ENCODE data around the gene UBQLN4. TPM values are rescaled to one million over a fixed set of nuclear protein-coding genes. Genes with fewer than 3 reads are reported as not detected.

UBQLN4 gene
- total RNA-seq, 1 donor from 2014 or later = 61.9 TPM

DNA sequence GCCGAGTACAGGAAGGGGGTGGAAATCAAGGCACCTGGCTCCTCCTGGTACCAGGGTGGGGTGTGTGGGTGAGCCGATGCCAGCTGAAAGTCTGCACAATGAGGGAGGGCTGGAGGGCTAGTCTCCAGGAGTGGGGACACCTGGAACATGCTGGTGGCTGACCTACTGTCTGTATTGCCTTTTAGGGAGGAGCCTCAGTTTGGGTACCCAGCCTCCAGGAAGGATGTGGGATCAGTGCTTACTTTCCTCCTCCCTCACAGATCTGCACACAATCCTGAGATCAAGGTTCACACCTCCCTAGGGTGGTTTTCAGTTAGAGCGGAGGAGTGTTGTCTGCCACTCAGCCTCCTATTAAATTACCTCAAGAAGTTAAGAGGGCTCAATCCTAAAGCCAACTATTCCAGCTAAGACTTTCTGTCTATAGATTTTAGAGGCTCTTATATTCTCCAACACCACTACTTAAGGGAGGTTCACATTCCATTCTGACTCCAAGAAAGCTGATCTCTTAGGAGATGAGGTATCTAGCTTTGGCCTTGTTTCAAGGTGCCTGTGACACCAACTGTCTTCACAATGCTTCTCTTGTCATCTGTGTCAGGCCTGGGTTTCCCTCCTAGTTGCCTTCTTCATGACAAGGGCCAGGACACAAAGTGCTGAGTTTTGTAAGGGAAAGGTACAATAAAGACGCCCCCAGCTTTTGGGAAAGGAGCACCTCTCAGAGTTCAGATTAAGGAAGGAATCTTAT, 48.6 kb downstream of the UBQLN4 start:
- H3K4me3 Mint-ChIP-seq = no peak overlapping the region
- H3K9me3 Mint-ChIP-seq = no peaks in the 10 kb centered on the region
- H3K27ac Mint-ChIP-seq = peak overlapping the region; percentile 93
- H3K36me3 Mint-ChIP-seq = peaks cover 11% of the 10 kb centered on the region
- TF ChIP-seq, protein P1, sequence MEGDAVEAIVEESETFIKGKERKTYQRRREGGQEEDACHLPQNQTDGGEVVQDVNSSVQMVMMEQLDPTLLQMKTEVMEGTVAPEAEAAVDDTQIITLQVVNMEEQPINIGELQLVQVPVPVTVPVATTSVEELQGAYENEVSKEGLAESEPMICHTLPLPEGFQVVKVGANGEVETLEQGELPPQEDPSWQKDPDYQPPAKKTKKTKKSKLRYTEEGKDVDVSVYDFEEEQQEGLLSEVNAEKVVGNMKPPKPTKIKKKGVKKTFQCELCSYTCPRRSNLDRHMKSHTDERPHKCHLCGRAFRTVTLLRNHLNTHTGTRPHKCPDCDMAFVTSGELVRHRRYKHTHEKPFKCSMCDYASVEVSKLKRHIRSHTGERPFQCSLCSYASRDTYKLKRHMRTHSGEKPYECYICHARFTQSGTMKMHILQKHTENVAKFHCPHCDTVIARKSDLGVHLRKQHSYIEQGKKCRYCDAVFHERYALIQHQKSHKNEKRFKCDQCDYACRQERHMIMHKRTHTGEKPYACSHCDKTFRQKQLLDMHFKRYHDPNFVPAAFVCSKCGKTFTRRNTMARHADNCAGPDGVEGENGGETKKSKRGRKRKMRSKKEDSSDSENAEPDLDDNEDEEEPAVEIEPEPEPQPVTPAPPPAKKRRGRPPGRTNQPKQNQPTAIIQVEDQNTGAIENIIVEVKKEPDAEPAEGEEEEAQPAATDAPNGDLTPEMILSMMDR (IDR thresholded peaks at IDR 0.05; ENCODE audit: unreplicated experiment) = no peak
- no peaks in the 10 kb centered on the region for H3K27me3 Mint-ChIP-seq (ENCODE audit: low read depth)
- H3K4me1 Mint-ChIP-seq = peaks cover 41% of the 10 kb centered on the region
- no peak for DNase-seq (ENCODE audit: low spot score in 2 of 2, unreplicated experiment in 2 of 2)

DNA sequence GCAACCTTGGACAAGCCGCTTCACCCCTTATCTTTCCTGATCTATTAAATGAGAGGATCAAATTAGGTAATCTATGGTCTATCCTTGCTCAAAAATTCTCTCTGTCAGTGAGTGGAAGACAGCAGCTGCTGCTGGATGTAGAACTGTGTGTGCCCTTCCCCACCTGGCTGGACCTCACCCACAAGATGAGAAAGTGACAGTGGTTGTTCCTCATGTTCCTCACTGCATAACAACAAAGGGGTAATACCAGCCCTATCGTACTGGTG, 49.7 kb downstream of the UBQLN4 start:
- TF ChIP-seq, protein P1 (IDR thresholded peaks at IDR 0.05; ENCODE audit: unreplicated experiment) = no peak
- Mint-ChIP-seq H3K4me1 (peaks cover 34% of the 10 kb centered on the region), H3K36me3 (peaks cover 5% of the 10 kb centered on the region), H3K27ac (peak overlapping the region; percentile 23), H3K9me3 (no peaks in the 10 kb centered on the region), H3K4me3 (no peak overlapping the region), H3K27me3 (ENCODE audit: low read depth) (no peaks in the 10 kb centered on the region)
- DNase-seq (ENCODE audit: low spot score in 2 of 2, unreplicated experiment in 2 of 2) = no peak

DNA sequence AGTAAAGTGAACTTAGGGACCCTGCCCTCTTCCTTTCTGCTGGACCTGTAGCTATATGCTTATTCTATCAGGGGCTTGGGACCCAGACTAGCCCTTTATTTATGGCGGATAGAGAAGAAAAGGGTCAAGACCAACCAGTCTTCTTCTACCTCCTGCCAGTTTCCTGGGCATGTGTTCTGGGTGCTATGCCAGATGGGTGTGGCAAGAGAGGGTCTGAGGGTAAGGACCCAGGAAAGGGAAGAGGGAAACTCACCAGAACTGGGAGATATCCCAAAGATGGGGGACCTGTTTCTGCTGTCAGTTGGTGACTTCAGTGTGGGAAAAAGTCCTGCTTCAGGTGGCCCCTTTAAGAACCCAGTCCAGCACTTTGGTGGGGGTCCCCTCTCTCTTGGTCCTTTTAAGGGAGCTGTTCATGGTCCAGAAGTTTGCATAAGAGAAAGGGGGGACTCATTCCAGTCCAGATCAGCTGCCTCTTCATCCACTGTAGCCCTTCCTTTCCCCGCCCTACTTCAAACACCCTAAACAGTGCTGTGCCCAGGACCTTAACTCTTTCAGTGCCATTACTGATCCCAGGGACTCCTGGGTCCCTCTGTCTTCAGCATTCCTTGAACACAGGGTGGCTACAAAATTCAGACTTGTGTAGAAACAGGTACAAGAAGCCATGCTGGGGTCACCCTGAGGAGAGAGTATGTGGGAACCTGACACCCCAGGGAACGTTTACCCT, 51.2 kb downstream of the UBQLN4 start:
- Mint-ChIP-seq H3K9me3 (no peaks in the 10 kb centered on the region), H3K27ac (no peak overlapping the region), H3K36me3 (no peaks in the 10 kb centered on the region), H3K4me3 (no peak overlapping the region), H3K4me1 (peaks cover 28% of the 10 kb centered on the region), H3K27me3 (ENCODE audit: low read depth) (no peaks in the 10 kb centered on the region)
- TF ChIP-seq, protein P1 (IDR thresholded peaks at IDR 0.05; ENCODE audit: unreplicated experiment) = no peak
- no peak for DNase-seq (ENCODE audit: low spot score in 2 of 2, unreplicated experiment in 2 of 2)

DNA sequence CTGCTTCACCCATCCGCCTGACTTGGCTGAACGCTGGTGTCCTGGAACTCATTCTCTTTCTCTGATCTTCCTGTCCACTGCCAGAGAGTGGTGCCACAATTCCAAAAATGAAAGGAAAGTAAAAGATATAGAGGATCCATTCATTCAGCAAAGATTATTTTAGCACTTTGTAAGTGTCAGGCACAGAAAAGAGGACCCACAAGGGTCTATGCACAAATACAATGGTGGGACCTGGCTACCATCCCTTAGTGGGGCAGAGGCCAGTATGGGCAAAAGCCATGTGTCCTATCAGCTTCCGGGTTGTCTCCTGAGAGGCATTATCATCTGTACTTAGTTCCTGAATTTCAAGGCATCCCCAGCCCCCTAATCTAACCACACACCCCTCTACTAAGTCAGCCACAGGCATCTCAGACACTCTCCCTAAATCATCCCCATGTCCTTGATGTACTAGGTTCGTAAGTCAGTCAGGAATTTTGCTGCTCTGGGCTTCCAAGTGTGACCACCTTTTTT, 51.9 kb downstream of the UBQLN4 start:
- H3K9me3 Mint-ChIP-seq = no peaks in the 10 kb centered on the region
- H3K27me3 Mint-ChIP-seq (ENCODE audit: low read depth) = no peaks in the 10 kb centered on the region
- TF ChIP-seq, protein P1 (IDR thresholded peaks at IDR 0.05; ENCODE audit: unreplicated experiment) = no peak
- DNase-seq (ENCODE audit: low spot score in 2 of 2, unreplicated experiment in 2 of 2) = no peak
- H3K4me1 Mint-ChIP-seq = peaks cover 23% of the 10 kb centered on the region
- no peak overlapping the region for H3K4me3 Mint-ChIP-seq
- H3K36me3 Mint-ChIP-seq = no peaks in the 10 kb centered on the region
- H3K27ac Mint-ChIP-seq = no peak overlapping the region

DNA sequence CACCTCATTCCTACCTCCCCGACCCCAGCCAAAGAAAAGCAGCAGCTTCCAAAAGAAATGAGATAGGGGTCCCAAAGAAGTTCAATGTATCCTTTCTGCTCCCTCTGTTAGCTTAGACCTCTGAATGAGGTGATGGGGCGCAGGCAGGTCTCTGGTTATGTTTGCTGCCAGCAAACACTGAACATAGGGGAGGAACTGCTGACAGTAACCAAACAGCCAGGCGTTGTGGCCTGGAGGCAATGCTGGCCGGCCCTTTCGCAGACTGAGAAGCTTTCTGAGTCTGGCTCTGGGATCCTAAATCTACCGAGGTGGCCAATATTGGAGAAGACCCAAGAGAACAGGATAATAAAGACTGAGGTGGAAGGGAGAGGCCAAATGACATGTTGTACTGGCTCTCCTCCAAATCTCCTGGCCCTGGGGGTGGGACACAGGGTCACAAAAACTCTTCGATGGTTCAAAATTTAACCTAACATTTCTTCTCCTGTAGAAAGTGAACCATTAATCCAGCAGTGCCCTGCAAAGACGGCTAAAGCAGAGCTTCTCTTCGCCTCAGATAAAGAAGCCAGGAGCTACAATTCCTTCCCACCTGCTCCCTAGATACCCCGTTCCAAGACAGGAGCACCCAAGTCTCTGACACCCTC, 52.5 kb downstream of the UBQLN4 start:
- TF ChIP-seq, protein P1 (IDR thresholded peaks at IDR 0.05; ENCODE audit: unreplicated experiment) = no peak
- Mint-ChIP-seq H3K9me3 (no peaks in the 10 kb centered on the region), H3K27me3 (ENCODE audit: low read depth) (no peaks in the 10 kb centered on the region), H3K4me1 (peaks cover 21% of the 10 kb centered on the region), H3K36me3 (no peaks in the 10 kb centered on the region), H3K27ac (no peak overlapping the region), H3K4me3 (no peak overlapping the region)
- DNase-seq (ENCODE audit: low spot score in 2 of 2, unreplicated experiment in 2 of 2) = no peak
